Vagina (tissue), 2 donors: Measurements from ENCODE around the gene C13orf46. TPM values are rescaled to one million over a fixed set of nuclear protein-coding genes. Genes with fewer than 3 reads are reported as not detected.

ENCODE experiments used
- DNase-seq, 2 donors: peaks; one replicate each; pipeline ENCODE4 v3.0.0-alpha.2; 2017; ENCODE audit errors: extremely low spot score in 2 of 2
- H3K27ac ChIP-seq: fragments of 200-600 bp; sonication (generic); one replicate; pipeline ENCODE4 v1.5.1; 2019
- H3K27me3 ChIP-seq: fragments of 200-600 bp; sonication (generic); one replicate; pipeline ENCODE4 v1.5.1; 2019
- H3K36me3 ChIP-seq, 2 donors: fragments of 200-600 bp; sonication (generic); one replicate each; pipeline ENCODE4 v1.5.1; 2017 to 2019
- H3K4me1 ChIP-seq: fragments of 200-600 bp; sonication (generic); one replicate; pipeline ENCODE4 v1.5.1; 2019
- H3K4me3 ChIP-seq, 2 donors: fragments of 200-600 bp; sonication (generic); 1 replicate in 1 of 2; 2 replicates in 1 of 2; pipeline ENCODE4 v1.5.1; 2016 to 2019
- H3K9me3 ChIP-seq: fragments of 200-600 bp; sonication (generic); one replicate; pipeline ENCODE4 v1.5.1; 2019
- POLR2A ChIP-seq, 2 donors: fragments of 450-650 bp; IDR thresholded peaks; one replicate each; pipeline ENCODE4 v1.6.1; 2017; ENCODE audit warnings: antibody characterized with exemption in 2 of 2, mild to moderate bottlenecking in 2 of 2, moderate library complexity in 2 of 2
- POLR2AphosphoS5 ChIP-seq, 2 donors: sonication (generic); formaldehyde crosslinking; IDR thresholded peaks; one replicate each; pipeline ENCODE4 v1.9.0; 2017; ENCODE audit warnings: antibody characterized with exemption in 2 of 2, mild to moderate bottlenecking in 2 of 2, low read depth in 1 of 2; ENCODE audit not compliant: insufficient read depth in 1 of 2
- intact Hi-C: fragments of 100-400 bp; cut with DNase I; formaldehyde crosslinking; loops from one replicate; pipeline ENCODE4 v1.15.1; 2023
- total RNA-seq: library from RNA; depleted of rRNA; stranded (reverse); fragments of >200 nt; gene quantifications from one replicate; pipeline ENCODE4 v1.2.3, GENCODE V29; 2016
- TF ChIP-seq, protein P1 (sequence below), 3 experiments: fragments of 450-650 bp in 2 of 3; fragments of 200-600 bp in 1 of 3; sonication (generic) in 1 of 3; IDR thresholded peaks; one replicate each; pipeline ENCODE4 v1.5.1; 2017 to 2019; ENCODE audit warnings: antibody characterized with exemption in 3 of 3, mild to moderate bottlenecking in 2 of 3, moderate library complexity in 2 of 3

The C13orf46 gene
- total RNA-seq, 1 donor from 2014 or later: not detected

DNA sequence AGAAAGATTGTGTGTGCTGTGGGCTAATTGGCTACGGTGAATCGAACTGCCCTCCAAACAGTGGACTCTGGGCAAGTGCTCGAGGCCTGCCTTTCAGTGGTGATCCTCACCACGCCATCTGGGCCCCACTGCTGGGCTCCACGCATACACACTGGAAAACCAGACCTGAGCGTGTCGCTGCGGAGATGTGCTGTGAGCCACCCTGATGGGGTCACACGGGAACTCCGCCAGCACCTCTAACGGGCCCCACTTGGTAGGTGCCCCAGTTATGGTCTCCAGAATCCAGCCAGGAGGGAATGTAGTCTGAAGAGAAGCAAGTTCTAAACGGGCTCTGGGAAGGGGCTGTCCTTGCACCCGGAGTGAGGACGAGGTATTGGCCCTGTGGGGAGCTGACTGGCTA lies 39.3 kb downstream of the C13orf46 start:
- Histone ChIP-seq H3K4me3 (no peak overlapping the region), H3K27ac (peak overlapping the region; percentile 72), H3K4me1 (peaks cover 32% of the 10 kb centered on the region), H3K27me3 (no peaks in the 10 kb centered on the region), H3K36me3 (no peaks in the 10 kb centered on the region), H3K9me3 (no peaks in the 10 kb centered on the region)
- intact Hi-C loops: no loop called here
- TF ChIP-seq POLR2AphosphoS5 (IDR thresholded peaks at IDR 0.05; ENCODE audit: insufficient read depth in 1 of 2, low read depth in 1 of 2) (no peak), POLR2A (IDR thresholded peaks at IDR 0.05) (no peak)
- TF ChIP-seq, protein P1, sequence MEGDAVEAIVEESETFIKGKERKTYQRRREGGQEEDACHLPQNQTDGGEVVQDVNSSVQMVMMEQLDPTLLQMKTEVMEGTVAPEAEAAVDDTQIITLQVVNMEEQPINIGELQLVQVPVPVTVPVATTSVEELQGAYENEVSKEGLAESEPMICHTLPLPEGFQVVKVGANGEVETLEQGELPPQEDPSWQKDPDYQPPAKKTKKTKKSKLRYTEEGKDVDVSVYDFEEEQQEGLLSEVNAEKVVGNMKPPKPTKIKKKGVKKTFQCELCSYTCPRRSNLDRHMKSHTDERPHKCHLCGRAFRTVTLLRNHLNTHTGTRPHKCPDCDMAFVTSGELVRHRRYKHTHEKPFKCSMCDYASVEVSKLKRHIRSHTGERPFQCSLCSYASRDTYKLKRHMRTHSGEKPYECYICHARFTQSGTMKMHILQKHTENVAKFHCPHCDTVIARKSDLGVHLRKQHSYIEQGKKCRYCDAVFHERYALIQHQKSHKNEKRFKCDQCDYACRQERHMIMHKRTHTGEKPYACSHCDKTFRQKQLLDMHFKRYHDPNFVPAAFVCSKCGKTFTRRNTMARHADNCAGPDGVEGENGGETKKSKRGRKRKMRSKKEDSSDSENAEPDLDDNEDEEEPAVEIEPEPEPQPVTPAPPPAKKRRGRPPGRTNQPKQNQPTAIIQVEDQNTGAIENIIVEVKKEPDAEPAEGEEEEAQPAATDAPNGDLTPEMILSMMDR (IDR thresholded peaks at IDR 0.05): no peak
- no peak for DNase-seq

DNA sequence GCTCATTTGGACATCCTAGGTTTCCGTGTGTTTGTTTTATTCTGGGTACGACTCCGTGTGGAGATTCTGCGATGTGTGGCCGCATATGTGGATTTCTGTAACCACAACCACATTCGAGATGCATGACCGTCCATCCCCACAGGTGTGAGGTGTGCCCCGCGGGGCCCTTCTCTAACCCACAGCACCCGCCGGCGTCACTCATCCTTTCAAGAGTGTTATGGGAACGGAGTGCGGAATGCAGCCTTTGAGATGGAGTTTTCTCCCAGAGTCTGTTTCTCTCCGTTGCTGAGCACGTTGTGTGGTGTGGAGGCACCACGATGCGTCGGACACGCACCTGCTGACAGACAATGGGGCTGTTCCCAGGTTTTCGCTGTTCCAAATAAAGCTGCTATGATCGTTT lies 40.0 kb downstream of the C13orf46 start:
- DNase-seq: no peak
- intact Hi-C loops: no loop called here
- H3K27ac ChIP-seq: no peak overlapping the region
- TF ChIP-seq POLR2A (IDR thresholded peaks at IDR 0.05): no peak
- TF ChIP-seq POLR2AphosphoS5 (IDR thresholded peaks at IDR 0.05; ENCODE audit: insufficient read depth in 1 of 2, low read depth in 1 of 2): no peak
- TF ChIP-seq, protein P1 (IDR thresholded peaks at IDR 0.05): no peak
- H3K4me1 ChIP-seq: peaks cover 36% of the 10 kb centered on the region
- H3K4me3 ChIP-seq: no peak overlapping the region
- no peaks in the 10 kb centered on the region for H3K36me3 ChIP-seq
- no peaks in the 10 kb centered on the region for H3K27me3 ChIP-seq
- no peaks in the 10 kb centered on the region for H3K9me3 ChIP-seq

DNA sequence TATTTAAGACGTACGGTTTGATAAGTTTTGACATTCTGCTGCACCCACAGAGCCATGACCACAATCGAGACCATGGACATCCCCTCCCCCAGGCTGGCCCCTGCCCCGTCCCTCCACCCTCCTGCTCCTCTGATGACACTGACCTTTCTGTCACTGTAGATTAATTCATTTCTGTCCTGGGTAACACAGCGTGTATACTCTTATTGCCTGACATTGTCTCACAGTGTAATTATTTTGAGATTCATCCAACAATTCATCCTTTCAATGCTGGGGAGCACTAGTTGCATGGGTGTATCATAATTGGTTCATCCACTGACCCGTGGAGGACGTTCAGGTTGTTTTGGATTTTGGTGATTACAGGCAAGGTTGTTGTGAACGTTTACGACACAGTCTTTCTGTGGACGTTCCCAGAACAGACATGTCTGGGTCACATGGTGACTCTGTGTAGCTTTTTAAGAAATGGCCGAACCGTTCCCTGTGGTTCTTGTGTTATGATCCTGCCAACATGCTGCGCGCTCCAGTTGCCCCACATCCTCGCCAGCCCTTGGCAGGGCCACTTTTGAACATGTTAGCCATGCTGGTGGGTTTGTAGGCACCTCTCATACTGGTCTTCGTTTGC lies 41.9 kb downstream of the C13orf46 start:
- Histone ChIP-seq H3K27ac (no peak overlapping the region), H3K9me3 (no peaks in the 10 kb centered on the region), H3K4me3 (no peak overlapping the region), H3K36me3 (no peaks in the 10 kb centered on the region), H3K27me3 (no peaks in the 10 kb centered on the region), H3K4me1 (peaks cover 45% of the 10 kb centered on the region)
- DNase-seq: no peak
- intact Hi-C loops: no loop called here
- TF ChIP-seq POLR2AphosphoS5 (IDR thresholded peaks at IDR 0.05; ENCODE audit: insufficient read depth in 1 of 2, low read depth in 1 of 2): no peak
- TF ChIP-seq, protein P1 (IDR thresholded peaks at IDR 0.05): no peak
- no peak for TF ChIP-seq POLR2A (IDR thresholded peaks at IDR 0.05)

DNA sequence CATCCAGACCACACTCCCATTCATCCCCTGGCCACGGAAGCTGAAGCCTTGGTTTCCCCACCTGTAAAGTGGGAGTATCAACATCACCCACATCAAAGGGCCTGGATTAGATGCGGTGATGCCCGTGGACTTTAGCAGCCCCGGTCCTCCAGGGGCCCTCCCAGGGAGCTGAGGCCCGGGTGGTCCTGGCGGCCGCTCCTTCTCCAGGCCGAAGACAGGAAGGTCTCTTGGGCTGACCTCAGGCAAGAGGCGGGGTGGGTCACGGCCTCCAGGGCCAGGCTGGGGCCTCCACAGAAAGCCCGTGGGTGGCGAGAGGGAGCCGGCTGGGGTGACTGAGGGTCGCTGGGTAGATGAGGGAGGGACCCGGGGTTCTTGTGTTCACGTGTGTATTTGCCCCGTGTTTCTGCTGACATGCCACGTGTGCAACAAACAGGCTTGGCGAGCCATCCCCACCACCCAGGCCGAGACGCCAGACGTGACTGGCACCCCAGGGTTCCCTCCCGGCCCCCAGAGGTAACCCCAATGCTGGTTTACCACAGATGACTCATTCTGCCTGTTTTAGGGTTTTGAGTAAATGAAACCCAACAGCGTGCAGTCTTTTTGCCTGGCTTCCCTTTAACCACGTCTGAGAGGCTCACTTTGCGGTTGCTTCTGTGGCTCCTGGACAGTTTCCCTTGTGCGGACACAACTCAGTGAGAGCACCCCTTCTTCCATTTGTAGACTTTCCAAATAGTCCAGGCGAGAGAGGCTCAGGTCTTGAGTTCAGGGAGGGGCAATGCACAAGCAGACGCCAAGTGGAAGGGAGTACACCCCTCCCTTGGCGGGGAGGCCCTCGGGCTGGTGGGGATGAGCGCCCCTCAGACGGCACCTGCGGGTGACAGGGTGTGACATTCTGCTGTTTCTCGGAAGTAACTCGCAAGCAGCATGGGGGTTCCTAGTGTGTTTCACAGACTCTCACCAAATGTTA lies 42.9 kb downstream of the C13orf46 start:
- no peak for TF ChIP-seq POLR2A (IDR thresholded peaks at IDR 0.05)
- TF ChIP-seq, protein P1 (IDR thresholded peaks at IDR 0.05): no peak
- no peak for TF ChIP-seq POLR2AphosphoS5 (IDR thresholded peaks at IDR 0.05; ENCODE audit: insufficient read depth in 1 of 2, low read depth in 1 of 2)
- no peak overlapping the region for H3K27ac ChIP-seq
- intact Hi-C loops: no loop called here
- DNase-seq: no peak
- no peaks in the 10 kb centered on the region for H3K27me3 ChIP-seq
- H3K4me3 ChIP-seq: no peak overlapping the region
- H3K9me3 ChIP-seq: no peaks in the 10 kb centered on the region
- peaks cover 47% of the 10 kb centered on the region for H3K4me1 ChIP-seq
- no peaks in the 10 kb centered on the region for H3K36me3 ChIP-seq
